SK-N-SH (cell line): ENCODE data around the gene FYN. TPM values are rescaled to one million over a fixed set of nuclear protein-coding genes. Genes with fewer than 3 reads are reported as not detected.
A peak's percentile ranks its signal among the peaks of the same experiment; 100 is the strongest.

ENCODE experiments used
- CTCF ChIA-PET: fragments of 300-600, 350-600 bp; formaldehyde crosslinking; extraction: SDS; loops from one replicate; lab custom pipeline; 2021; lab: Yijun Ruan, JAX
- POLR2A ChIA-PET: fragments of 350-600 bp; sonication (Branson Sonifier 250); formaldehyde crosslinking; extraction: SDS; loops from one replicate; lab custom pipeline; 2020; ENCODE audit warnings: antibody characterized with exemption, inconsistent platforms; lab: Yijun Ruan, JAX
- DNase-seq: peaks from one replicate; pipeline ENCODE4 v3.0.0; 2012
- H2AFZ ChIP-seq: fragments of 200-600 bp; sonication (generic); 2 replicates; pipeline ENCODE4 v1.8.1; 2016; ENCODE audit warnings: antibody characterized with exemption, mild to moderate bottlenecking, low read depth
- H3F3A ChIP-seq: fragments of 200-600 bp; sonication (generic); replicated peaks from 2 replicates; pipeline ENCODE3; 2016; ENCODE audit warnings: antibody characterized with exemption, mild to moderate bottlenecking; ENCODE audit not compliant: insufficient read depth
- H3K27ac ChIP-seq, 2 experiments: fragments of 200-500 bp in 1 of 2; fragments of 200-600 bp in 1 of 2; sonication (Bioruptor generic) in 1 of 2; sonication (generic), shearing (Covaris generic) in 1 of 2; 2 replicates each; pipeline versions ENCODE4 v1.5.1 to v1.6.1; 2014 to 2016; ENCODE audit warnings: low read depth in 2 of 2, inconsistent platforms in 1 of 2, low read length in 1 of 2, mild to moderate bottlenecking in 1 of 2, mixed read lengths in 1 of 2
- H3K27me3 ChIP-seq: fragments of 200-600 bp; sonication (generic), shearing (Covaris generic); 2 replicates; pipeline ENCODE4 v1.6.1; 2016; ENCODE audit warnings: mixed run types; ENCODE audit not compliant: insufficient read depth
- H3K36me3 ChIP-seq, 2 experiments: fragments of 200-500 bp in 1 of 2; fragments of 200-600 bp in 1 of 2; sonication (Bioruptor generic) in 1 of 2; sonication (generic) in 1 of 2; replicated peaks in 1 of 2; 2 replicates each; pipeline versions ENCODE3 to v1.5.1; 2014 to 2016; ENCODE audit warnings: low read length in 1 of 2, mild to moderate bottlenecking in 1 of 2; ENCODE audit not compliant: insufficient read depth in 2 of 2, control insufficient read depth in 1 of 2
- H3K4me1 ChIP-seq, 2 experiments: fragments of 200-500 bp in 1 of 2; fragments of 200-600 bp in 1 of 2; sonication (Bioruptor generic) in 1 of 2; sonication (generic), shearing (Covaris generic) in 1 of 2; 2 replicates each; pipeline versions ENCODE4 v1.5.1 to v1.6.1; 2014 to 2016; ENCODE audit warnings: low read depth in 1 of 2, low read length in 1 of 2, mixed run types in 1 of 2; ENCODE audit not compliant: insufficient read depth in 2 of 2, control insufficient read depth in 1 of 2
- H3K4me2 ChIP-seq: fragments of 200-600 bp; sonication (generic), shearing (Covaris generic); 2 replicates; pipeline ENCODE4 v1.6.1; 2017; ENCODE audit warnings: mixed run types
- H3K4me3 ChIP-seq, 2 experiments: fragments of 200-500 bp in 1 of 2; fragments of 200-600 bp in 1 of 2; sonication (Bioruptor generic) in 1 of 2; sonication (generic), shearing (Covaris generic) in 1 of 2; 2 replicates each; pipeline versions ENCODE4 v1.5.1 to v1.8.1; 2014 to 2016; ENCODE audit warnings: low read depth in 2 of 2, inconsistent platforms in 1 of 2, low read length in 1 of 2, mild to moderate bottlenecking in 1 of 2, mixed read lengths in 1 of 2, moderate library complexity in 1 of 2
- H3K79me2 ChIP-seq: fragments of 200-600 bp; sonication (generic); 2 replicates; pipeline ENCODE4 v1.8.1; 2017; ENCODE audit warnings: mild to moderate bottlenecking; ENCODE audit not compliant: insufficient read depth
- H3K9ac ChIP-seq: fragments of 200-600 bp; sonication (generic); 2 replicates; pipeline ENCODE4 v1.6.1; 2017; ENCODE audit warnings: mixed run types
- H3K9me2 ChIP-seq: fragments of 200-600 bp; sonication (generic); 2 replicates; pipeline ENCODE4 v1.6.1; 2017; ENCODE audit warnings: mixed run types
- H3K9me3 ChIP-seq: fragments of 200-600 bp; sonication (generic); 2 replicates; pipeline ENCODE4 v1.6.1; 2017; ENCODE audit warnings: mixed run types, mild to moderate bottlenecking, moderate library complexity
- H4K20me1 ChIP-seq: fragments of 200-600 bp; sonication (generic); 2 replicates; pipeline ENCODE4 v1.6.1; 2017; ENCODE audit warnings: mild to moderate bottlenecking, mixed run types; ENCODE audit not compliant: insufficient read depth
- EP300 ChIP-seq, 2 experiments: IDR thresholded peaks; 2 replicates each; pipeline versions ENCODE4 v1.4.0 to v1.6.1; 2012; ENCODE audit warnings: borderline replicate concordance in 1 of 2, low read depth in 1 of 2, low read length in 1 of 2
- EZH2phosphoT487 ChIP-seq: fragments of 200-600 bp; sonication (generic); IDR thresholded peaks from 2 replicates; pipeline ENCODE4 v1.6.1; 2017; ENCODE audit warnings: low read depth, mixed run types, mild to moderate bottlenecking, antibody characterized with exemption, moderate library complexity, borderline replicate concordance
- FOXM1 ChIP-seq: IDR thresholded peaks from 2 replicates; pipeline ENCODE4 v1.4.0; 2012; ENCODE audit warnings: low read depth, mild to moderate bottlenecking
- GATA2 ChIP-seq: sonication (generic); formaldehyde crosslinking; IDR thresholded peaks from 2 replicates; pipeline ENCODE4 v1.5.0; 2020; ENCODE audit warnings: mild to moderate bottlenecking, missing genetic modification reagents
- JUND ChIP-seq: IDR thresholded peaks from 2 replicates; pipeline ENCODE4 v1.4.0; 2012
- MEF2A ChIP-seq: IDR thresholded peaks from 2 replicates; pipeline ENCODE4 v1.4.0; 2012; ENCODE audit warnings: low read depth, borderline replicate concordance
- RAD21 ChIP-seq: IDR thresholded peaks from 2 replicates; pipeline ENCODE4 v1.6.1; 2012; ENCODE audit warnings: mild to moderate bottlenecking, low read length
- RCOR1 ChIP-seq: fragments of 150-350 bp; IDR thresholded peaks from 2 replicates; pipeline ENCODE4 v1.6.1; 2017; ENCODE audit warnings: antibody characterized with exemption, low read length
- RXRA ChIP-seq: IDR thresholded peaks from 2 replicates; pipeline ENCODE4 v1.4.0; 2012; ENCODE audit warnings: low read depth, mild to moderate bottlenecking, borderline replicate concordance
- TAF1 ChIP-seq: IDR thresholded peaks from 2 replicates; pipeline ENCODE4 v1.6.1; 2012; ENCODE audit warnings: low read depth, mild to moderate bottlenecking, low read length, moderate library complexity, borderline replicate concordance
- TCF12 ChIP-seq: IDR thresholded peaks from 2 replicates; pipeline ENCODE4 v1.4.0; 2012
- WGBS: methylation state at CpG from one replicate; pipeline ENCODE4 v1.1.6; 2017; ENCODE audit warnings: low lambda C conversion rate; 5-methylcytosine and 5-hydroxymethylcytosine counted together
- polyA plus RNA-seq, 3 experiments: library from polyadenylated mRNA; depleted of rRNA; stranded (reverse); fragments of >200 nt; gene quantifications; 2 replicates each; pipeline ENCODE4 v1.2.3, GENCODE V29; 2012
- TF ChIP-seq, protein P1 (sequence below): IDR thresholded peaks from 2 replicates; pipeline ENCODE4 v1.4.0; 2012; ENCODE audit warnings: low read depth
- TF ChIP-seq, protein P2 (sequence below): IDR thresholded peaks from 2 replicates; pipeline ENCODE4 v1.6.1; 2012; ENCODE audit warnings: mild to moderate bottlenecking, low read depth, low read length, moderate library complexity
- TF ChIP-seq, protein P3 (sequence below): IDR thresholded peaks from 2 replicates; pipeline ENCODE4; 2012

The FYN gene
- polyA plus RNA-seq, 1 of the 3 experiments (the other 2 are of a cell fraction) = 31.0 TPM

DNA sequence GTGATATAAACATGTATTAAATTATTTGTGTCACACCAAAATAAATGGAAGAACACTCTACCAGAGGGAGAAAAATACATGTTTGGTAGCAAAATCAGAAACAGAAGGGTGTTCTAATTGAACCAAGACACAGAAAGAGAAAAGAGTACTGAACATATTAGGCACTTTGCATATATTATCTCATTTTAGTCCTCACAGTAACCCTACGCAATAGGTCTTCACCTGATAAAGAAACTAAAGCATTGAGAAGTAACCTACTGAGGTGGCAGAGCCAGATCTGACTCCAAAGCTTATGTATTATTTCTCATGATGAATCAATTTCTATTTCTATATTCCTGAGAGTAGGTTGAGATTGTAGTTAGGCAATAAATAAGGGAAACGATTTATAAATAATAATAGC, 77.7 kb downstream of the FYN start (continued):
- TF ChIP-seq EP300 (IDR thresholded peaks at IDR 0.05; ENCODE audit: borderline replicate concordance in 1 of 2, low read depth in 1 of 2, low read length in 1 of 2) (no peak), TCF12 (no peak), RAD21 (no peak), GATA2 (CRISPR knock-in tag) (no peak), JUND (no peak), EZH2phosphoT487 (no peak), MEF2A (no peak)
- TF ChIP-seq, protein P1, sequence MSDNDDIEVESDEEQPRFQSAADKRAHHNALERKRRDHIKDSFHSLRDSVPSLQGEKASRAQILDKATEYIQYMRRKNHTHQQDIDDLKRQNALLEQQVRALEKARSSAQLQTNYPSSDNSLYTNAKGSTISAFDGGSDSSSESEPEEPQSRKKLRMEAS = no peak

DNA sequence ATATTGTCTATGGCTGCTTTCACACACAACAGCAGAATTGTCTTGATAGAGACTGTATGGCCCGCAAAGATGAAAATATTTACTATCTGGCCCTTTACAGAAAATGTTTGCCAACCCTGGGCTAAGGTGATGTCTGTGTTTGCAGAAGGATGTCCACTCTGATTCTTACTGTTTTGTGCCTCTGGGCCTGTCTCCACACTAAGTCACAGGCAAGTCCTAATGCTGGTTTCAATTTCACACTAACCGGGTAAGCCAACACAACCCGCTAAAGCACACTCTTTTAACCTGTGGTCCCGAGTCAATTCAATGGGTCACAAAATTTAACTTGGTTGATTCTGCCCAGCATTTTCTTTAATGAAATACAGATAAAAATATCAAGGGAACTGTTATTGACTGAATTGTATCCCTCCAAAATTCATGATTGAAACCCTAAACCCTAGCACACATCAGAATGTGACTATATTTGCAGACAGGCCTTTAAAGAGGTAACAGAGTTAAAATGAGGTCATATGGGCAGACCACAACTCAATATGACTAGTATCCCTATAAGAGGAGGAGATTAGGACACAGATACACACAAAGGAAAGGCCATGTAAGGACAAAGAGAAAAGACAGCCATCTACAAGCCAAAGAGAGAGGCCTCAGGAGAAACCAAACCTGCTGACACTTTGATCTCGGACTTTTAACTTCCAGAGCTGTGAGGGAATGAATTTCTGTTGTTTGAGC, 78.4 kb downstream of the FYN start:
- Histone ChIP-seq H3K9ac (no peak overlapping the region), H2AFZ (no peak overlapping the region), H3K9me3 (no peaks in the 10 kb centered on the region), H3K9me2 (no peaks in the 10 kb centered on the region), H4K20me1 (no peaks in the 10 kb centered on the region), H3K27ac (peak overlapping the region in 1 of 2 experiments; percentile 92; a peak in 2 of 4 replicates), H3K4me3 (no peak overlapping the region), H3K27me3 (no peaks in the 10 kb centered on the region), H3K4me1 (peaks cover 12 to 40% of the 10 kb centered on the region in 2 experiments; a peak in 3 of 4 replicates), H3K36me3 (no peaks in the 10 kb centered on the region), H3F3A (no peaks in the 10 kb centered on the region), H3K79me2 (peaks cover 26% of the 10 kb centered on the region), H3K4me2 (no peak overlapping the region)
- DNase-seq = no peak
- WGBS = 85% methylated on average over 5 of the region's 5 CpGs
- TF ChIP-seq GATA2 (CRISPR knock-in tag) (no peak), TAF1 (no peak), FOXM1 (no peak), RXRA (no peak), RCOR1 (no peak), TCF12 (no peak)
- TF ChIP-seq, protein P2, sequence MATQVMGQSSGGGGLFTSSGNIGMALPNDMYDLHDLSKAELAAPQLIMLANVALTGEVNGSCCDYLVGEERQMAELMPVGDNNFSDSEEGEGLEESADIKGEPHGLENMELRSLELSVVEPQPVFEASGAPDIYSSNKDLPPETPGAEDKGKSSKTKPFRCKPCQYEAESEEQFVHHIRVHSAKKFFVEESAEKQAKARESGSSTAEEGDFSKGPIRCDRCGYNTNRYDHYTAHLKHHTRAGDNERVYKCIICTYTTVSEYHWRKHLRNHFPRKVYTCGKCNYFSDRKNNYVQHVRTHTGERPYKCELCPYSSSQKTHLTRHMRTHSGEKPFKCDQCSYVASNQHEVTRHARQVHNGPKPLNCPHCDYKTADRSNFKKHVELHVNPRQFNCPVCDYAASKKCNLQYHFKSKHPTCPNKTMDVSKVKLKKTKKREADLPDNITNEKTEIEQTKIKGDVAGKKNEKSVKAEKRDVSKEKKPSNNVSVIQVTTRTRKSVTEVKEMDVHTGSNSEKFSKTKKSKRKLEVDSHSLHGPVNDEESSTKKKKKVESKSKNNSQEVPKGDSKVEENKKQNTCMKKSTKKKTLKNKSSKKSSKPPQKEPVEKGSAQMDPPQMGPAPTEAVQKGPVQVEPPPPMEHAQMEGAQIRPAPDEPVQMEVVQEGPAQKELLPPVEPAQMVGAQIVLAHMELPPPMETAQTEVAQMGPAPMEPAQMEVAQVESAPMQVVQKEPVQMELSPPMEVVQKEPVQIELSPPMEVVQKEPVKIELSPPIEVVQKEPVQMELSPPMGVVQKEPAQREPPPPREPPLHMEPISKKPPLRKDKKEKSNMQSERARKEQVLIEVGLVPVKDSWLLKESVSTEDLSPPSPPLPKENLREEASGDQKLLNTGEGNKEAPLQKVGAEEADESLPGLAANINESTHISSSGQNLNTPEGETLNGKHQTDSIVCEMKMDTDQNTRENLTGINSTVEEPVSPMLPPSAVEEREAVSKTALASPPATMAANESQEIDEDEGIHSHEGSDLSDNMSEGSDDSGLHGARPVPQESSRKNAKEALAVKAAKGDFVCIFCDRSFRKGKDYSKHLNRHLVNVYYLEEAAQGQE = no peak
- TF ChIP-seq, protein P3, sequence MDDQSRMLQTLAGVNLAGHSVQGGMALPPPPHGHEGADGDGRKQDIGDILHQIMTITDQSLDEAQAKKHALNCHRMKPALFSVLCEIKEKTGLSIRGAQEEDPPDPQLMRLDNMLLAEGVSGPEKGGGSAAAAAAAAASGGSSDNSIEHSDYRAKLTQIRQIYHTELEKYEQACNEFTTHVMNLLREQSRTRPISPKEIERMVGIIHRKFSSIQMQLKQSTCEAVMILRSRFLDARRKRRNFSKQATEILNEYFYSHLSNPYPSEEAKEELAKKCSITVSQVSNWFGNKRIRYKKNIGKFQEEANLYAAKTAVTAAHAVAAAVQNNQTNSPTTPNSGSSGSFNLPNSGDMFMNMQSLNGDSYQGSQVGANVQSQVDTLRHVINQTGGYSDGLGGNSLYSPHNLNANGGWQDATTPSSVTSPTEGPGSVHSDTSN = no peak
- TF ChIP-seq, protein P1 = no peak
- ChIA-PET POLR2A (no interaction called here), CTCF (interaction anchor here (1.0 kb wide), 1 partner anchor 85 kb away, joined by 5 read pairs; no protein-coding TSS in a partner anchor)
